Measurements from ENCODE around the gene YBX1.

The YBX1 gene

GRCh38 chr1:42660907-42661500 is 21.2 kb upstream of the YBX1 start:
- peak overlapping the region; percentile 95 for H3K4me2 ChIP-seq (ENCODE audit: low read depth, low read length, poor library complexity, severe bottlenecking)
- TF ChIP-seq EZH2phosphoT487 (IDR thresholded peaks at IDR 0.05; ENCODE audit: borderline replicate concordance) (no peak), CTCF (conservative IDR thresholded peaks at IDR 0.05; ENCODE audit: low read length) (no peak)
- H3K9me2 ChIP-seq (replicated peaks; ENCODE audit: low read depth, low read length), result no peaks in the 10 kb centered on the region
- H3F3A ChIP-seq (ENCODE audit: low read depth), result no peaks in the 10 kb centered on the region
- H3K36me3 ChIP-seq (ENCODE audit: insufficient read depth, low read length), result peaks cover 23% of the 10 kb centered on the region; the same call in 1 of the 2 replicates
- no peak overlapping the region for H2AFZ ChIP-seq (ENCODE audit: low read length)
- no peaks in the 10 kb centered on the region for H3K9me3 ChIP-seq (ENCODE audit: insufficient read depth, low read depth, low read length)
- peaks cover 16% of the 10 kb centered on the region for H4K20me1 ChIP-seq (ENCODE audit: insufficient read depth, low read length, poor library complexity, severe bottlenecking)
- peak overlapping the region; percentile 43 for H3K9ac ChIP-seq (ENCODE audit: low read depth, low read length, poor library complexity, severe bottlenecking)
- no peaks in the 10 kb centered on the region for H3K27me3 ChIP-seq (ENCODE audit: insufficient read depth, low read length, poor library complexity, severe bottlenecking)
- H3K4me1 ChIP-seq (ENCODE audit: insufficient read depth, low read length, poor library complexity, severe bottlenecking), result peaks cover 41% of the 10 kb centered on the region
- peak overlapping the region; percentile 34 for H3K4me3 ChIP-seq (ENCODE audit: low read length, poor library complexity, severe bottlenecking)
- H3K79me2 ChIP-seq (ENCODE audit: insufficient read depth, low read length), result peaks cover 42% of the 10 kb centered on the region

GRCh38 chr1:42669936-42670335 is 12.3 kb upstream of the YBX1 start:
- H3K36me3 ChIP-seq (ENCODE audit: insufficient read depth, low read length), result peaks cover 63% of the 10 kb centered on the region; the same call in 1 of the 2 replicates

GRCh38 chr1:42670425-42670824 is 11.8 kb upstream of the YBX1 start:
- H3K27me3 ChIP-seq (ENCODE audit: insufficient read depth, low read length, poor library complexity, severe bottlenecking), result no peaks in the 10 kb centered on the region
- H3K9me3 ChIP-seq (ENCODE audit: insufficient read depth, low read depth, low read length), result no peaks in the 10 kb centered on the region
- no peaks in the 10 kb centered on the region for H3F3A ChIP-seq (ENCODE audit: low read depth)
- no peaks in the 10 kb centered on the region for H3K9me2 ChIP-seq (replicated peaks; ENCODE audit: low read depth, low read length)
- H3K4me3 ChIP-seq (ENCODE audit: low read length, poor library complexity, severe bottlenecking), result no peak overlapping the region
- no peak overlapping the region for H3K4me2 ChIP-seq (ENCODE audit: low read depth, low read length, poor library complexity, severe bottlenecking)
- no peaks in the 10 kb centered on the region for H4K20me1 ChIP-seq (ENCODE audit: insufficient read depth, low read length, poor library complexity, severe bottlenecking)
- peaks cover 64% of the 10 kb centered on the region; the same call in 1 of the 2 replicates for H3K36me3 ChIP-seq (ENCODE audit: insufficient read depth, low read length)
- H3K79me2 ChIP-seq (ENCODE audit: insufficient read depth, low read length), result no peaks in the 10 kb centered on the region
- TF ChIP-seq EZH2phosphoT487 (IDR thresholded peaks at IDR 0.05; ENCODE audit: borderline replicate concordance), result no peak
- peaks cover 3% of the 10 kb centered on the region for H3K4me1 ChIP-seq (ENCODE audit: insufficient read depth, low read length, poor library complexity, severe bottlenecking)
- H2AFZ ChIP-seq (ENCODE audit: low read length), result no peak overlapping the region
- H3K9ac ChIP-seq (ENCODE audit: low read depth, low read length, poor library complexity, severe bottlenecking), result no peak overlapping the region

More at GRCh38 chr1:42669936-42670335, 12.3 kb upstream of the YBX1 start:
- Histone ChIP-seq H3K4me2 (ENCODE audit: low read depth, low read length, poor library complexity, severe bottlenecking) (no peak overlapping the region), H2AFZ (ENCODE audit: low read length) (no peak overlapping the region), H3K27me3 (ENCODE audit: insufficient read depth, low read length, poor library complexity, severe bottlenecking) (no peaks in the 10 kb centered on the region), H3K79me2 (ENCODE audit: insufficient read depth, low read length) (no peaks in the 10 kb centered on the region), H3K4me3 (ENCODE audit: low read length, poor library complexity, severe bottlenecking) (no peak overlapping the region), H3K9ac (ENCODE audit: low read depth, low read length, poor library complexity, severe bottlenecking) (no peak overlapping the region), H3F3A (ENCODE audit: low read depth) (no peaks in the 10 kb centered on the region), H4K20me1 (ENCODE audit: insufficient read depth, low read length, poor library complexity, severe bottlenecking) (no peaks in the 10 kb centered on the region), H3K9me2 (replicated peaks; ENCODE audit: low read depth, low read length) (no peaks in the 10 kb centered on the region), H3K4me1 (ENCODE audit: insufficient read depth, low read length, poor library complexity, severe bottlenecking) (peaks cover 3% of the 10 kb centered on the region), H3K9me3 (ENCODE audit: insufficient read depth, low read depth, low read length) (no peaks in the 10 kb centered on the region)
- TF ChIP-seq EZH2phosphoT487 (IDR thresholded peaks at IDR 0.05; ENCODE audit: borderline replicate concordance) (no peak), CTCF (conservative IDR thresholded peaks at IDR 0.05; ENCODE audit: low read length) (no peak)

GRCh38 chr1:42674214-42674613 is 8.0 kb upstream of the YBX1 start:
- Histone ChIP-seq H3K4me3 (ENCODE audit: low read length, poor library complexity, severe bottlenecking) (no peak overlapping the region), H3K4me2 (ENCODE audit: low read depth, low read length, poor library complexity, severe bottlenecking) (no peak overlapping the region), H3K27me3 (ENCODE audit: insufficient read depth, low read length, poor library complexity, severe bottlenecking) (no peaks in the 10 kb centered on the region), H3K9ac (ENCODE audit: low read depth, low read length, poor library complexity, severe bottlenecking) (no peak overlapping the region), H3K4me1 (ENCODE audit: insufficient read depth, low read length, poor library complexity, severe bottlenecking) (peaks cover 3% of the 10 kb centered on the region), H4K20me1 (ENCODE audit: insufficient read depth, low read length, poor library complexity, severe bottlenecking) (no peaks in the 10 kb centered on the region), H3K79me2 (ENCODE audit: insufficient read depth, low read length) (no peaks in the 10 kb centered on the region), H3K36me3 (ENCODE audit: insufficient read depth, low read length) (peaks cover 33% of the 10 kb centered on the region; the same call in 1 of the 2 replicates), H3F3A (ENCODE audit: low read depth) (no peaks in the 10 kb centered on the region), H2AFZ (ENCODE audit: low read length) (no peak overlapping the region), H3K9me3 (ENCODE audit: insufficient read depth, low read depth, low read length) (no peaks in the 10 kb centered on the region), H3K9me2 (replicated peaks; ENCODE audit: low read depth, low read length) (no peaks in the 10 kb centered on the region)
- TF ChIP-seq EZH2phosphoT487 (IDR thresholded peaks at IDR 0.05; ENCODE audit: borderline replicate concordance) (no peak), CTCF (conservative IDR thresholded peaks at IDR 0.05; ENCODE audit: low read length) (no peak)

Measured in Loucy (cell line).